ENCODE data around the gene CLDN14. TPM values are rescaled to one million over a fixed set of nuclear protein-coding genes. Genes with fewer than 3 reads are reported as not detected.

CLDN14 gene
- total RNA-seq, 1 donor from 2014 or later = 0.66 TPM

Other genes starting within 250 kb of the CLDN14 start
- 30.1 and 37.1 TPM in 2 replicates for gene MORC3, start 159.9 kb downstream of the CLDN14 start, total RNA-seq
- 5.1 and 8.2 TPM in 2 replicates for gene CHAF1B, start 94.7 kb downstream of the CLDN14 start, total RNA-seq
- gene SIM2, start 219.0 kb upstream of the CLDN14 start, total RNA-seq = 0.07 TPM in 1 of 2 replicates, not detected in the other